GM18873 (cell line): ENCODE data around the gene SCAF8.

Source experiments
- ATAC-seq: cut with Tn5 transposase; IDR thresholded peaks from one replicate; pipeline ENCODE4 v1.9.1; 2021; ENCODE audit warnings: mild to moderate bottlenecking, moderate library complexity, moderate number of reproducible peaks; ENCODE audit not compliant: unreplicated experiment, low FRiP score

The SCAF8 gene

GRCh38 chr6:154824076-154824475 is 90.9 kb downstream of the SCAF8 start:
- ATAC-seq: no peak

GRCh38 chr6:154829970-154830369 is 96.8 kb downstream of the SCAF8 start:
- no peak for ATAC-seq

DNA sequence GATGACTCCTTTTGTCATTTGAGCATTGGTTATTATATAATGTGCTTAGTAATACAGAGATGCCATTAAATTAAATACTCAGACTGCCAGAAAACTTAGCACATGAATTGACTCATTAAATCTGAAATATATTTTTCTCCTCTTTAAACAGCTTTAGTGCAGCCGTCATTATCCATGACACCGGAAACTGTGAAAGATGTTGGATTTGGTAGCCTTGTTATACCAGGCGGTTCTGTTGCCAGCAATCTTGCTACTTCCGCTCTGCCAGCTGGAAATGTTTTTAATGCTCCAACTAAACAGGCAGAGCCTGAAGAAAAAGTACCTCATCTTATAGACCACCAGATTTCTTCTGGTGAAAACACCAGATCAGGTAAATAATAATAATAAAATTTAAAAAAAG is 97.6 kb downstream of the SCAF8 start:
- ATAC-seq: no peak

DNA sequence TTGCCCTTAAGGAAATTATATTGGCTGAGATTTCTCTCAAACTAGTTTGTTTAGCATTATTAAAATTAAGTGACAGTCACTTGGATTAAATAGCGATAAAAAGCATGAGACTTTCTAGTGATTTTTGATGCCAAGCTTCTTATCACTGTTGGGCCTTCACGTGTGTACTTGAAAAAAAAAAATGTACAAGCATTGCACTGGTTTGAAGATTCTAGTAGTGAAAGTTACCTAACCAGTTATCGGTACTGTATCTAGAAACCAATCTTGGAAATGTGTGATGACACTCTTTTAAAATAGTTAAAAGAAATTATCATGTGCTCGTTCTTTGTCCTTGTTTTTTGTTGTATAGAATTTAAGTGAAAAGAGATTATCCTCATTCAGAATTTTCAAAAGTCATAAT is 102.1 kb downstream of the SCAF8 start:
- no peak for ATAC-seq

- ATAC-seq: no peak
These were observed 106.3 kb downstream of the SCAF8 start for GRCh38 chr6:154839546-154839945.

DNA sequence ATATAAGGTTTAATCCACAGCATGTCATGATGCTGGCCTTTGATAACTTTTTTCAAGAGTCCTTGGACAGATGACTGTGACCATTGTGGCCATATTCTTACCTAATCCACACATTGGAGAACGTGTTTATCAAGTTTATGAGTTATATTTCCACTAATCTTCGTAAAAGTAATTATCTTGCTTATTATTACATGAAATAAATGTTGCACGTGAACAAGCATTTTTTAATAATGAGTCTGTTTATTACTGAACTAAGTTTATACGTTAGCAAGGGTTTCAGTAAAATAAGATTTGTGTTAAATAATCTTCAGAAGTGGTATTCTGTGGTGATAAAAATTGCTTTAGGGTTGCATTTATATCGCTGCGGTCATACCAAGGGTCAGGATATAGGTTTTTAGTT is 107.1 kb downstream of the SCAF8 start:
- ATAC-seq: no peak

GRCh38 chr6:154841109-154841508 is 107.9 kb downstream of the SCAF8 start:
- no peak for ATAC-seq

DNA sequence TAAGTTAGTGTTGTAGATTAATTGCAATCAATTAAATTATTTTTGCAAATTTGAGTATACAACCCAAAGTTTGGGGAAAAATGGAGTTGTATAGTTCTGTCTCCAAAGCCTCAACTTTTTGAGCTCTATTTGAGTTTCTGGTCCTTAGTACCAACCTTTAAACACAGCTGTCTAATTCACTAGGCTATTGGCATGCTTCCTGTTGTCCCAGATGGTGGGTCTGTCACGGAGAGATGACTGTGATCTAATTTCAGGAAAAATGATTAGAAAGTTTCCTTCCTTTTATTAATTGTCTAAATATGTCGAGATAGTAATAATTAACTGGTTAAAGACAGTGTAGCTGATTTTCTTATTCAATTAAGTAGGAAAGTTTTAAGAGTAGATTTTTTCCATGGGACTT is 109.6 kb downstream of the SCAF8 start:
- no peak for ATAC-seq

DNA sequence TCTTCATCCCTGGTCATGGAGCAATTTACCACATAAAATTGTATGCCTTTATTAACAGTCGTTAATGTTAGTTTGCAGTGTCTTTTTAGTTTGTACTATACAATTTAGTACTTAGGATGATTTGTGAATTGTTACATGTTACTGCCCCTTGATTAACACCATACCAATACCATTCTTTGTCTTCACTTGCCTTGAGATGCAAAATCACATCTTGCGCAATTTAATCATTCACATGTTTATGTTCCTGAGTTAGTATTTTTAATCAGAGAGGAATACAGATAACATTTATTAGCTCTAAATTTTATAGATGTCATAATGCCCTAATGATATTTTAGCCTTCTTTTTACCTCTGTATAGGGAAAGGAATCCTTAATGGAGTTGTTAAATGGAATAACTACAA is 114.1 kb downstream of the SCAF8 start:
- ATAC-seq: no peak

- ATAC-seq: no peak
These were observed 115.4 kb downstream of the SCAF8 start for GRCh38 chr6:154848580-154848979.

- no peak for ATAC-seq
These were observed 116.3 kb downstream of the SCAF8 start for GRCh38 chr6:154849475-154849874.

GRCh38 chr6:154852687-154853086 is 119.5 kb downstream of the SCAF8 start:
- ATAC-seq: no peak

DNA sequence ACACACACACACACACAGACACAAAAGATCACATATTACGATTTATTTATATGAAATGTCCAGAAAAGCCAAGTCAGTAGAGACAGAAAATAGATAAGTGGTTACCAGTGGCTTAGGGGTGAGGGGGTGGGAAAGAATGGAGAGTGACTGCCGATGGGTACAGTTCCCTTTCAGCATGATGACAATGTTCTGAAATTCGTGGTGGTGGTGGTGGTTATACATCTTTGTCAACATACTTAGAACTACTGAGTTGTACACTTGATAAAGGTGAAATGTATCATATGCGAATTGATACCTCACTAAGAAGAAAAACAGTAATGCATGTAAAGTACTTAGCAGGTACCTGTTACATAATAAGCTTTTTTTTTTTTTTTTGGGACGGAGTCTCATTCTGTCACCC is 124.3 kb downstream of the SCAF8 start:
- no peak for ATAC-seq

DNA sequence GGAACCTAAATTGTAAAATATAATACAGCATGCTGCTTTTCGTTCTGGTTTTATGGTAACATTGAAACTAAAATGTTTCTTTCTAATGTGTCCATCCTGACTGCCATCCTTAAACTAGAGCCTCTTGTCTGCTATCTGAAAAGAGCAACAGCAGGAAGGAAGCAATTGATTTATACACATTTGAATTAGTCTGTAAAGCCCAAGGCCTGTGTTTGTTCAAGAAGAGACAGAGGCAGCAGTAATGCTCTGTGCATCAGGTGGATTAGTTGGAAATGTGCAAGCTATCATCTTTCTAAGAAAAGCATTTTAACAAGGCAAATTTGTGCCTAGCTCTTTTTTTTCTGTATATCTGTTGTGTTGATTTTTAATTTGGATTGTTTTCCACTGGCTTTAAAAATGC is 128.6 kb downstream of the SCAF8 start:
- no peak for ATAC-seq

GRCh38 chr6:154862536-154862935 is 129.3 kb downstream of the SCAF8 start:
- no peak for ATAC-seq

DNA sequence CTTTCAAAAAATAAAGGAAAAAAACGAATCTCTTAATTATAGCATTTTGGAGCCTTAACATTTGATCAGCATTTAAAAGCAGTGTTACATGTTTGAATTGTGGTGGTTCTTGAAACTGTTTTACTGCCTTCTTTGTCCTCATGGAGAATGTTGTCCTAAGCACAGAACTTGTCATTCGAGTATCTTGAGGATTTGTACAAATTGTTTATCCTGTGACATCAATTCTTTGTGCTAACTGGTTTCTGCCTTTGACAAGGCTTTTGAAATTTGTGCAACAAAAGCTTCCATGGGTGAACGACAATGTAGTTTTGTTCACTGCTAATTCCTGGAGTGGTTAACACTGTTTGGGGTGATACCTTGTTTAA is 130.8 kb downstream of the SCAF8 start:
- no peak for ATAC-seq

GRCh38 chr6:154865291-154865690 is 132.1 kb downstream of the SCAF8 start:
- no peak for ATAC-seq

GRCh38 chr6:154868143-154868594 is 135.0 kb downstream of the SCAF8 start:
- ATAC-seq: no peak

DNA sequence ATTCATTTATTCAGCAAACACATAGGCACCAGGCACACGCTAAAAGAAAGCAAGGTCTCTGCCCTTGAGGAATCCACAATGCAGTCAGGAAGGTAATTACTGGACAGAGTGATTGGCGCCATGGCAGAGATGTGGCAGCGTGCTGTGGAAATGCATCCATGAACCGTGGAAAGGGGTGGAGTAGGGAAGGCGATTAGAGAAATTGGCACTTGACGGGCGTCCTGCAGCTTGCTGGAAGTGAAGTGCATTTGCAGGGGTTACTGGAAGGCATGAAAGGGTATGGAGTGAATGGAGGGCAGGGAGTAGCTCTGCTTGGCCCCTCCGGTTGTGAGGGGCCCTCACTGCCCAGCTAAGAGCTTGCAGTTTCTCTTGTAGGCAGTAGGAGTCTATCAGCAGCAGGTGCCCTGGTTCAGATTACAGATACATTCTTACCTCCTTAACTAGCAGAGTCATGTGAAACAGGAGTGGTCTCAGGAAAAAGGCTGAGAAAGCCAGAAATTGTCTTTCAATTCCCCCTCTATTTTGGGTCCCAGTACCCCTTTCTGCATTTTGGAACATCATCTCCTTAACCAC is 139.4 kb downstream of the SCAF8 start:
- ATAC-seq: no peak

DNA sequence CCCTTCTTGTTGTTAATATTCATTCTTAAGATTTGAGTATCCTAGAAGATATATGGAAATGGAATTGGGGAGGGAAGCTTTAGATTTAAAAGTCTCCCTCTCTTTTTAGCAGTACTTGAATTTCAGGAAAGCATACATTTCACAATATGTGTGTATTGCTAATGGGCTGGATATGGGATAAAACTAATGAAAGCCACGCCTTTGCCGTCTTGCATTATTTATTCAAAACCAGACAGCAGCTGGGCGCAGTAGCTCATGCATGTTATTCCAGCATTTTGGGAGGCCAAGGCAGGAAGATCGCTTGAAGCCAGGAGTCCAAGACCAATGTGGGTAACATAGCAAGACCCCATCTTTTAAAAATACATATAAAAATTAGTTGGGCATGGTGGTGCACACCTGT is 140.3 kb downstream of the SCAF8 start:
- ATAC-seq: no peak

DNA sequence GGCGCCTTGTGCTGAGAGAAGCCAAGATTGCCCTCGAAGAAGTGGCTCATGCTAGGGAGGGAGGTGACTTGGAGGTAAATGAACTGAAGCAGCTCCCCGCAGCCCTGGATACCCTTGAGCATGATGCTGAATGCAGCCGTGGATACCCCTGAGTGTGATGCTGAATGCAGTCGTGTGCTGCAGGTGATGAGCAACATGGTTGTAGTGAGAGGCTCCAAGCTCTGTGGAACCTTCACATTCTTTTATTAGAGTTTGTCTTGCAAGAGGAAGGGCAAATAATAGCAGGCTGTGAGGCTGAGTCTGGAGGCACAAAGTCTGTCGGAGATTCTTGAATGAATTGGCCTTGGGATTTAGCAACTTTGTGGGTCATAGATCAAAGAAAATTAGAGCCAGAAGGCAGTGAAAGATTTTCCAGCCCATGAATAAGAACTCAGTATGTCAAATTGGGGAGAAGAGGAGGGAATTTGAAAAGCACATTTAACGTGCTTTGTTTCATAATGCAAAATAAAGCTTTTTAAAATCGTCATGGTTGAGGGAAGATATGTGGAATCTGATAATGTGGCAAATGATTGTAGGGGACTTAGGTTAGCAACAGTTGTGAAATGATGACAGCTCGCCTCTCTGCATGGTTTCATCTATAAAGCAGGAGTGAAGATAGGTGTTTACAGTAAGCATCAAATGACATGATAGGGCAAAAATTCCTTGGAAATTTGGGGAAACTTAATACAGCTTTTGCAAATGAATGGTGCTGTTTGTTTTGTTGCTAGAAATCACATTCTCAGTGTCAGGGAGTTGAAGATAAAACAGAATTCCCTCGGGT is 141.8 kb downstream of the SCAF8 start:
- ATAC-seq: no peak
